Measurements from ENCODE around the gene SERHL2. TPM values are rescaled to one million over a fixed set of nuclear protein-coding genes. Genes with fewer than 3 reads are reported as not detected.

The SERHL2 gene
- total and polyA plus RNA-seq, 12 donors: 1.4 to 6.1 (median 3.5) TPM

DNA sequence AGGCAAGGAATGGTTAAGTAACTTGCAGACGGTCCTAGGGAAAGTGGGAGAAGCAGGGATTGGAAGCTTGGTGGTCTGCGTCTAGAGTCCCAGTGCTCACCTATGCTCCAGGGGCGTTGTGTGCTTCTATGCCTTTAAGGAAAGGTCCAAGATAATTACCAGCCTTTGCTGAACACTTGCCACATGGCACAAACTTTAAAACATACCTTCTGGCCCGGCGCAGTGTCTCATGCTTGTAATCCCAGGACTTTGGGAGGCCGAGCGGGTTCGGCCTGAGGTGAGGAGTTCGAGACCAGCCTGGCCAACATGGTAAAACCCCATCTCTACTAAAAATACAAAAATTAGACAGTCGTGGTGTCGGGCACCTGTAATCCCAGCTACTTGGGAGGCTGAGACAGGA lies 58.6 kb downstream of the SERHL2 start:
- intact Hi-C loops (cut with DNase I): loop anchor here in 1 of 10 donors (10.0 kb wide), 1 partner anchor 98 kb away; the partner anchor contains the start of gene RRP7A

DNA sequence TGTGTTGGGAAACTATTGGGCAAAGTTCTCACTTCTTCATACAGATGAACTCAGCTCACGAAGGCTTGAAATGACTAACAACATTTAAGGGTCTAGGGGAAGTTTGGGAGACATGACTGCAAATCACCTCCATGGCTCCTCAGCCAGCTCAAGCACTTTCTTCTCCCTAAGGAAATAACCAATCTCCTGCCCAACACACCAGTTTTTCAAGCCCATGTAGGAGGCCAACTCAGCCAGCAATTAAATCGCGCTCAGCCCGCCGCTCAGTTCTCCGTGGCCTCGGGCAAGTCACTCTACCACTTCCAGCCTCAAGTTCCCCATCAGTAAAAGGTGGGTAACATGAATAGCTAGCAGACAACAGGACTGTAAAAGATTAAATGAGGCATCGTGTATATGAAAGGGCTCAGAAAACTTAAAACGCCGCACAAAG lies 60.1 kb downstream of the SERHL2 start:
- no peak for DNase-seq
- peaks cover 10 to 77% (median 67%) of the 10 kb centered on the region in 9 donors for H3K4me1 ChIP-seq

More for the DNA sequence above, 58.6 kb downstream of the SERHL2 start:
- H3K36me3 ChIP-seq: peaks cover 0 to 32% (median 4%) of the 10 kb centered on the region in 9 donors
- H3K4me1 ChIP-seq: peaks cover 12 to 83% (median 74%) of the 10 kb centered on the region in 9 donors
- TF ChIP-seq, protein P1, sequence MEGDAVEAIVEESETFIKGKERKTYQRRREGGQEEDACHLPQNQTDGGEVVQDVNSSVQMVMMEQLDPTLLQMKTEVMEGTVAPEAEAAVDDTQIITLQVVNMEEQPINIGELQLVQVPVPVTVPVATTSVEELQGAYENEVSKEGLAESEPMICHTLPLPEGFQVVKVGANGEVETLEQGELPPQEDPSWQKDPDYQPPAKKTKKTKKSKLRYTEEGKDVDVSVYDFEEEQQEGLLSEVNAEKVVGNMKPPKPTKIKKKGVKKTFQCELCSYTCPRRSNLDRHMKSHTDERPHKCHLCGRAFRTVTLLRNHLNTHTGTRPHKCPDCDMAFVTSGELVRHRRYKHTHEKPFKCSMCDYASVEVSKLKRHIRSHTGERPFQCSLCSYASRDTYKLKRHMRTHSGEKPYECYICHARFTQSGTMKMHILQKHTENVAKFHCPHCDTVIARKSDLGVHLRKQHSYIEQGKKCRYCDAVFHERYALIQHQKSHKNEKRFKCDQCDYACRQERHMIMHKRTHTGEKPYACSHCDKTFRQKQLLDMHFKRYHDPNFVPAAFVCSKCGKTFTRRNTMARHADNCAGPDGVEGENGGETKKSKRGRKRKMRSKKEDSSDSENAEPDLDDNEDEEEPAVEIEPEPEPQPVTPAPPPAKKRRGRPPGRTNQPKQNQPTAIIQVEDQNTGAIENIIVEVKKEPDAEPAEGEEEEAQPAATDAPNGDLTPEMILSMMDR (IDR thresholded peaks at IDR 0.05): no peak
- DNase-seq: no peak
- no peaks in the 10 kb centered on the region for H3K27me3 ChIP-seq
- H3K27ac ChIP-seq: peak overlapping the region in 4 of 10 donors; percentile 12 to 99 (median 93)
- peak overlapping the region in 1 of 10 donors; percentile 83 for H3K4me3 ChIP-seq
- WGBS, 2 donors: 78 to 80% methylated on average over 11 of the region's 11 CpGs
- ATAC-seq: no peak
- H3K9me3 ChIP-seq: no peaks in the 10 kb centered on the region

GRCh38 chr22:42614312-42615091 lies 60.7 kb downstream of the SERHL2 start, which contains the start of gene POLDIP3:
Gene POLDIP3 (minus strand): TSS chr22:42614883. CDS start chr22:42614857, 26 bp downstream.
- intact Hi-C loops (cut with DNase I): loop anchor here in 2 of 10 donors (2.0 to 10.0 kb wide), 2 partner anchors 30 to 100 kb away; partner anchors contain the start of gene RRP7A (in 1 of the 2)
- DNase-seq (peak; percentile 99), ATAC-seq (peak; percentile 87 to 95 (median 93))
- Histone ChIP-seq H3K27me3 (no peaks in the 10 kb centered on the region), H3K27ac (peak within 1 kb of the TSS; percentile 79 to 99 (median 97)), H3K36me3 (peaks cover 0 to 28% (median 6%) of the 10 kb centered on the region in 9 donors), H3K4me3 (peak within 1 kb of the TSS; percentile 57 to 93 (median 84)), H3K4me1 (peaks cover 10 to 70% (median 61%) of the 10 kb centered on the region in 9 donors), H3K9me3 (no peaks in the 10 kb centered on the region)
- TF ChIP-seq, protein P1 (IDR thresholded peaks at IDR 0.05): peak in 6 of 9 donors; percentile 25 to 54 (median 40)
- WGBS, 2 donors: 0 to 1% methylated on average over 78 to 85 of the region's 85 CpGs

More for the DNA sequence above, 60.1 kb downstream of the SERHL2 start:
- TF ChIP-seq, protein P1 (IDR thresholded peaks at IDR 0.05): no peak
- peak overlapping the region; percentile 57 to 93 (median 84) for H3K4me3 ChIP-seq
- peak overlapping the region; percentile 79 to 99 (median 97) for H3K27ac ChIP-seq
- H3K9me3 ChIP-seq: no peaks in the 10 kb centered on the region
- H3K36me3 ChIP-seq: peaks cover 0 to 27% (median 4%) of the 10 kb centered on the region in 9 donors
- intact Hi-C loops (cut with DNase I): loop anchor here in 2 of 10 donors (2.0 to 10.0 kb wide), 2 partner anchors 31 to 99 kb away; partner anchors contain the start of gene RRP7A (in 1 of the 2)
- no peak for ATAC-seq
- no peaks in the 10 kb centered on the region for H3K27me3 ChIP-seq
- 0 to 1% methylated on average over 10 of the region's 10 CpGs for WGBS, 2 donors
